EL (cell line): ENCODE results near the gene OXSM.

Experiments
- DNase-seq: peaks from one replicate; pipeline ENCODE4 v3.0.0-alpha.2; 2016

Gene OXSM

GRCh38 chr3:25812644-25813043 is 22.8 kb downstream of the OXSM start:
- DNase-seq, result no peak

GRCh38 chr3:25817107-25817506 is 27.2 kb downstream of the OXSM start:
- DNase-seq, result no peak

- DNase-seq, result no peak
These were observed 27.7 kb downstream of the OXSM start for GRCh38 chr3:25817638-25818037.

GRCh38 chr3:25818335-25818734 is 28.4 kb downstream of the OXSM start:
- no peak for DNase-seq

- peak; percentile 97 for DNase-seq
These were observed 30.5 kb downstream of the OXSM start for GRCh38 chr3:25820366-25820765.

- DNase-seq, result no peak
These were observed 31.1 kb downstream of the OXSM start for GRCh38 chr3:25820816-25821486.

GRCh38 chr3:25821746-25822573 is 32.1 kb downstream of the OXSM start:
- no peak for DNase-seq

GRCh38 chr3:25823314-25823713 is 33.4 kb downstream of the OXSM start:
- DNase-seq, result no peak

- DNase-seq, result no peak
These were observed 36.6 kb downstream of the OXSM start for GRCh38 chr3:25826510-25826909.

- DNase-seq, result no peak
These were observed 40.7 kb downstream of the OXSM start for GRCh38 chr3:25830373-25831280.

- peak; percentile 46 for DNase-seq
These were observed 41.7 kb downstream of the OXSM start for GRCh38 chr3:25831578-25831977.

GRCh38 chr3:25834346-25834745 is 44.5 kb downstream of the OXSM start:
- no peak for DNase-seq

GRCh38 chr3:25836579-25836978 is 46.7 kb downstream of the OXSM start:
- no peak for DNase-seq

- no peak for DNase-seq
These were observed 47.1 kb downstream of the OXSM start for GRCh38 chr3:25837038-25837437.

- DNase-seq, result no peak
These were observed 50.2 kb downstream of the OXSM start for GRCh38 chr3:25840099-25840498.

GRCh38 chr3:25843332-25843731 is 53.4 kb downstream of the OXSM start:
- no peak for DNase-seq
